PC-9 (cell line): ENCODE measurements around the gene YEATS2.

ENCODE experiments used
- EZH2 ChIP-seq: fragments of 200-600 bp; sonication (generic); IDR thresholded peaks from 2 replicates; pipeline ENCODE4 v1.8.0; 2017; ENCODE audit warnings: antibody characterized with exemption, low read depth
- TF ChIP-seq, protein P1 (sequence below): fragments of 200-600 bp; sonication (generic); conservative IDR thresholded peaks from 2 replicates; pipeline ENCODE4 v1.6.1; 2017; ENCODE audit warnings: mixed run types, antibody characterized with exemption, mild to moderate bottlenecking, moderate library complexity

DNA sequence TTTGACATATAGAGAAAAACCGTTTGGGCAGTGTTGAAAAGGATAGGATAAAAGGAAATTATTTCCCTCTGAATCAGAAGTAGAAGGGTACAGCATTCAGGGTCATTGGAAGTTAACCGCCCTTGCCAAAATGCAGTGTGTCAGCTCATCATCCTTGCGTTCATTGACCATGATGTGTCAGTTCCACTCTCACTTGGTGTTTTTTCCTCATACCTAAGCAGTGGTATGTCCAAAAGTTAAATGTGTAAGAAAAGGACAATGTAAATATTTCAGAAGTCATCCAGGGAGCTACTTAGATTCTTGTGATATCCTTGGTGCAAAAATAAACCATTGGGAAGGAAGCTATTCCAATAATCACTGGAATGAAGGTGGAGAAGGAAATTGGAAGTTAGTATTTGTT is 77.0 kb downstream of the YEATS2 start:
- TF ChIP-seq, protein P1, sequence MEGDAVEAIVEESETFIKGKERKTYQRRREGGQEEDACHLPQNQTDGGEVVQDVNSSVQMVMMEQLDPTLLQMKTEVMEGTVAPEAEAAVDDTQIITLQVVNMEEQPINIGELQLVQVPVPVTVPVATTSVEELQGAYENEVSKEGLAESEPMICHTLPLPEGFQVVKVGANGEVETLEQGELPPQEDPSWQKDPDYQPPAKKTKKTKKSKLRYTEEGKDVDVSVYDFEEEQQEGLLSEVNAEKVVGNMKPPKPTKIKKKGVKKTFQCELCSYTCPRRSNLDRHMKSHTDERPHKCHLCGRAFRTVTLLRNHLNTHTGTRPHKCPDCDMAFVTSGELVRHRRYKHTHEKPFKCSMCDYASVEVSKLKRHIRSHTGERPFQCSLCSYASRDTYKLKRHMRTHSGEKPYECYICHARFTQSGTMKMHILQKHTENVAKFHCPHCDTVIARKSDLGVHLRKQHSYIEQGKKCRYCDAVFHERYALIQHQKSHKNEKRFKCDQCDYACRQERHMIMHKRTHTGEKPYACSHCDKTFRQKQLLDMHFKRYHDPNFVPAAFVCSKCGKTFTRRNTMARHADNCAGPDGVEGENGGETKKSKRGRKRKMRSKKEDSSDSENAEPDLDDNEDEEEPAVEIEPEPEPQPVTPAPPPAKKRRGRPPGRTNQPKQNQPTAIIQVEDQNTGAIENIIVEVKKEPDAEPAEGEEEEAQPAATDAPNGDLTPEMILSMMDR: no peak
- no peak for TF ChIP-seq EZH2
